IMR-90 (cell line): Measurements from ENCODE around the gene CFAP251. TPM values are rescaled to one million over a fixed set of nuclear protein-coding genes. Genes with fewer than 3 reads are reported as not detected.
"Not testable (repeated sequence)": the region's sequence is repeated elsewhere in the genome, so short reads cannot be mapped to it uniquely, and the experiment has no call there.

Experiments used
- ATAC-seq: fragments of 200-7000 bp; cut with Tn5 transposase; 2 replicates; pipeline ENCODE4 v1.9.1; 2020; ENCODE audit warnings: low read depth, mild to moderate bottlenecking, moderate library complexity
- BruUV-seq: library from RNA; stranded (reverse); fragments of 400-500 nt; replicated peaks from 2 replicates; lab custom pipeline; 2021; lab: Mats Ljungman, UMichigan
- CTCF ChIA-PET: fragments of 300-600 bp; formaldehyde crosslinking; extraction: SDS; loops from one replicate; lab custom pipeline; 2021; ENCODE audit warnings: antibody characterized with exemption; lab: Yijun Ruan, JAX
- POLR2A ChIA-PET: fragments of 300-600 bp; sonication (Branson Sonifier 250); formaldehyde crosslinking; loops from one replicate; lab custom pipeline; 2022; ENCODE audit warnings: antibody characterized with exemption; ENCODE audit not compliant: unreplicated experiment; lab: Charles Lee
- DNase-seq: peaks from one replicate; pipeline ENCODE4 v3.0.0; 2013
- H2AFZ ChIP-seq: replicated peaks from 2 replicates; pipeline ENCODE3; 2013; ENCODE audit warnings: low read length, mild to moderate bottlenecking; ENCODE audit not compliant: poor library complexity
- H2AK5ac ChIP-seq: 2 replicates; pipeline ENCODE4 v1.6.1; 2013; ENCODE audit warnings: low read depth, low read length, inconsistent platforms
- H2AK9ac ChIP-seq: replicated peaks from 2 replicates; pipeline ENCODE3; 2013; ENCODE audit warnings: mild to moderate bottlenecking, low read depth, low read length, moderate library complexity; ENCODE audit not compliant: poor library complexity
- H2BK120ac ChIP-seq: 2 replicates; pipeline ENCODE4 v1.6.1; 2013; ENCODE audit warnings: low read depth, low read length, inconsistent platforms
- H2BK15ac ChIP-seq: 3 replicates; pipeline ENCODE4 v1.6.1; 2013; ENCODE audit warnings: low read depth, low read length, inconsistent platforms
- H2BK20ac ChIP-seq: 2 replicates; pipeline ENCODE4 v1.6.1; 2013; ENCODE audit warnings: low read depth, mild to moderate bottlenecking, inconsistent platforms, low read length, moderate library complexity
- H2BK5ac ChIP-seq: 2 replicates; pipeline ENCODE4 v1.6.1; 2013; ENCODE audit warnings: mild to moderate bottlenecking, low read depth, low read length, inconsistent platforms; ENCODE audit not compliant: poor library complexity, severe bottlenecking
- H3K14ac ChIP-seq: replicated peaks from 2 replicates; pipeline ENCODE4 v1.6.1; 2013; ENCODE audit warnings: low read depth, low read length, inconsistent platforms
- H3K18ac ChIP-seq: 2 replicates; pipeline ENCODE4 v1.6.1; 2013; ENCODE audit warnings: low read depth, low read length, control low read depth
- H3K23ac ChIP-seq: 2 replicates; pipeline ENCODE4 v1.6.1; 2013; ENCODE audit warnings: low read depth, low read length, inconsistent platforms
- H3K27ac ChIP-seq: 2 replicates; pipeline ENCODE4 v1.5.1; 2013; ENCODE audit warnings: mild to moderate bottlenecking, control low read depth, low read length; ENCODE audit not compliant: insufficient read depth
- H3K27me3 ChIP-seq: 2 replicates; pipeline ENCODE4 v1.6.1; 2013; ENCODE audit warnings: low read length; ENCODE audit not compliant: control insufficient read depth, insufficient read depth
- H3K36me3 ChIP-seq: 2 replicates; pipeline ENCODE4 v1.6.1; 2013; ENCODE audit warnings: low read length, mixed read lengths; ENCODE audit not compliant: control insufficient read depth, insufficient read depth
- H3K4ac ChIP-seq: 2 replicates; pipeline ENCODE4 v1.6.1; 2013; ENCODE audit warnings: low read depth, low read length, inconsistent platforms
- H3K4me1 ChIP-seq: 2 replicates; pipeline ENCODE4 v1.6.1; 2013; ENCODE audit warnings: low read length, mixed read lengths; ENCODE audit not compliant: control insufficient read depth, insufficient read depth
- H3K4me2 ChIP-seq: 2 replicates; pipeline ENCODE4 v1.6.1; 2013; ENCODE audit warnings: low read depth, mild to moderate bottlenecking, control low read depth, low read length, moderate library complexity
- H3K4me3 ChIP-seq: 2 replicates; pipeline ENCODE4 v1.5.1; 2013; ENCODE audit warnings: low read depth, mild to moderate bottlenecking, control low read depth, low read length, moderate library complexity; ENCODE audit not compliant: insufficient read depth
- H3K56ac ChIP-seq: 2 replicates; pipeline ENCODE4 v1.6.1; 2013; ENCODE audit warnings: low read length, inconsistent platforms; ENCODE audit not compliant: insufficient read depth; ENCODE audit errors: extremely low read depth
- H3K79me1 ChIP-seq, 2 experiments: 2 replicates each; pipeline ENCODE4 v1.6.1; 2013; ENCODE audit warnings: low read length in 2 of 2, inconsistent platforms in 1 of 2, low read depth in 1 of 2
- H3K9ac ChIP-seq: 2 replicates; pipeline ENCODE4 v1.6.1; 2013; ENCODE audit warnings: low read depth, low read length, control low read depth
- H3K9me1 ChIP-seq: 2 replicates; pipeline ENCODE4 v1.6.1; 2013; ENCODE audit warnings: low read length, inconsistent platforms; ENCODE audit not compliant: insufficient read depth
- H3K9me3 ChIP-seq: 2 replicates; pipeline ENCODE4 v1.6.1; 2013; ENCODE audit warnings: low read length; ENCODE audit not compliant: control insufficient read depth, insufficient read depth
- H4K20me1 ChIP-seq: 2 replicates; pipeline ENCODE4 v1.6.1; 2013; ENCODE audit warnings: low read length, inconsistent platforms; ENCODE audit not compliant: insufficient read depth
- H4K5ac ChIP-seq: 2 replicates; pipeline ENCODE4 v1.6.1; 2013; ENCODE audit warnings: mild to moderate bottlenecking, low read depth, low read length, control low read depth
- H4K8ac ChIP-seq, 2 experiments: 2 replicates each; pipeline ENCODE4 v1.6.1; 2013; ENCODE audit warnings: low read depth in 2 of 2, low read length in 2 of 2, control low read depth in 1 of 2, inconsistent platforms in 1 of 2
- H4K91ac ChIP-seq: 2 replicates; pipeline ENCODE4 v1.6.1; 2013; ENCODE audit warnings: low read depth, low read length, inconsistent platforms; ENCODE audit not compliant: insufficient read depth
- FOS ChIP-seq: fragments of 150-350 bp; IDR thresholded peaks from 2 replicates; pipeline ENCODE4 v1.6.1; 2016; ENCODE audit warnings: low read depth, low read length
- MAFK ChIP-seq: IDR thresholded peaks from 2 replicates; pipeline ENCODE4 v1.6.1; 2012; ENCODE audit warnings: low read depth, low read length, improper control_type of control experiment
- SMC3 ChIP-seq: fragments of 150-350 bp; IDR thresholded peaks from 2 replicates; pipeline ENCODE4 v1.6.1; 2016; ENCODE audit warnings: low read depth, mild to moderate bottlenecking, antibody characterized with exemption, low read length, moderate library complexity
- WGBS, 2 experiments: methylation state at CpG; one replicate each; pipeline versions ENCODE4 v1.1.5 to v1.1.7; 2013; ENCODE audit warnings: missing lambda C conversion rate in 2 of 2; ENCODE audit not compliant: insufficient read length in 1 of 2; ENCODE audit errors: extremely low coverage in 2 of 2; 5-methylcytosine and 5-hydroxymethylcytosine counted together
- dilution Hi-C: fragments of 300-500 bp; cut with HindIII; formaldehyde crosslinking; loops from one replicate; pipeline ENCODE4 v1.14.3; 2018; ENCODE audit warnings: low sequenced_read_pairs; ENCODE audit not compliant: unreplicated experiment
- in situ Hi-C: fragments of 300-500 bp; cut with MboI; formaldehyde crosslinking; loops from 3 replicates; pipeline ENCODE4 v1.14.3; 2019; ENCODE audit warnings: low sequenced_read_pairs, inconsistent platforms, mixed read lengths
- intact Hi-C: fragments of 100-400 bp; cut with micrococcal nuclease; formaldehyde crosslinking; loops from 2 replicates; pipeline ENCODE4 v1.10.0; 2022
- polyA plus RNA-seq, 3 experiments: library from polyadenylated mRNA; depleted of rRNA; stranded (reverse); fragments of >200 nt; gene quantifications; 2 replicates each; pipeline ENCODE4 v1.2.3, GENCODE V29; 2012; ENCODE audit warnings: low replicate concordance in 1 of 3
- total RNA-seq: library from RNA; depleted of rRNA; stranded (reverse); fragments of >200 nt; gene quantifications from 2 replicates; pipeline ENCODE4 v1.2.3, GENCODE V29; 2012

CFAP251 gene
- total and polyA plus RNA-seq, 2 of the 4 experiments (the other 2 are of a cell fraction): 7.8 to 9.1 TPM

DNA sequence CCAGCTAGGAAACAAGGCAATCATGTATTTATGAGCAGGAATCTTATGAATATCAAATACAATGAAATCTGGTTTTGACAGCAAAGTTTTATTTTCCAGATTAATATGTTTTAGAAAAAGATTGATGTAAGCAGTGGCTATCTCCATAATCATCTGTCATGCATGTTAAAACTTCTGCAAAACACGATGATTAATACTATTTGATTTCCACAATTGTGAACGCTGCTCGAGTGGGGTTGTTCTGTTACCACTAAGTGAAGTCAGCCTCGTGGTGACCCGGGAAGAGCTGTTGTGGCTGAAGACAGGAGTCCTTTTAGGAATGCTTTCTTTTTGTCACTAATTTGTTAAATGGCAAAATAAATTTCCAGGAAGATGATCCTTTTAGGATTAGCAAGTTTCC is 9.4 kb downstream of the CFAP251 start (continued):
- TF ChIP-seq FOS (no peak), MAFK (no peak), SMC3 (no peak)

DNA sequence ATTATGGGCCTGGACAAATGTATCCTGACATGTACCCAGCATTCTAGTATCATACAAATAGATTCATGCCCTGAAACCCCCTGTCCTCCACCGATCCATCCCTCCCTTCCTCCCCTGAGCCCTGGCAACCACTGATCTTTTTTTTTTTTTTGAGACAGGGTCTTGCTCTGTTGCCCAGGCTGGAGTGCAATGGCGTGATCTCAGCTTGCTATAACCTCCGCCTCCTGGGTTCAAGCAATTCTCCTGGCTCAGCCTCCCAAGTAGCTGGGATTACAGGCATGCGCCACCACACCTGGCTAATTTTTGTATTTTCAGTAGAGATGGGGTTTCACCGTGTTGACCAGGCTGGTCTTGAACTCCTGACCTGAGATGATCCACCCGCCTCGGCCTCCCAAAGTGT is 11.2 kb downstream of the CFAP251 start:
- BruUV-seq, H3K56ac ChIP-seq, H2BK15ac ChIP-seq, H3K14ac ChIP-seq, H2AK5ac ChIP-seq, H2AFZ ChIP-seq, H2BK5ac ChIP-seq, POLR2A ChIA-PET, H3K9me3 ChIP-seq, H3K27me3 ChIP-seq, H3K4me3 ChIP-seq, H3K36me3 ChIP-seq, CTCF ChIA-PET, dilution Hi-C loops, H4K91ac ChIP-seq, H3K4ac ChIP-seq, H2BK20ac ChIP-seq, ATAC-seq, H4K20me1 ChIP-seq, in situ Hi-C loops, H3K27ac ChIP-seq, H3K18ac ChIP-seq, H2BK120ac ChIP-seq, H3K9ac ChIP-seq, H4K8ac ChIP-seq, H4K5ac ChIP-seq, H2AK9ac ChIP-seq, H3K23ac ChIP-seq, intact Hi-C loops, DNase-seq, H3K4me2 ChIP-seq: not testable (repeated sequence)
- H3K9me1 ChIP-seq: peaks cover 19% of the 10 kb centered on the region
- H3K4me1 ChIP-seq: peaks cover 15% of the 10 kb centered on the region
- H3K79me1 ChIP-seq: 0 out of 4 replicates have a peak, but pooled peaks cover 0 to 12% of the 10 kb centered on the region in 2 experiments
- WGBS, 2 experiments: 82% methylated on average over 2 of the region's 7 CpGs; no CpG with 5 or more reads in 1 of the 2 experiments
